HG02852 (cell line): Measurements from ENCODE around the gene RIBC2.
"Not testable (repeated sequence)": the region's sequence is repeated elsewhere in the genome, so short reads cannot be mapped to it uniquely, and the experiment has no call there.

Source experiments
- ATAC-seq: cut with Tn5 transposase; IDR thresholded peaks from one replicate; pipeline ENCODE4 v1.9.1; 2021; ENCODE audit warnings: mild to moderate bottlenecking, moderate library complexity; ENCODE audit not compliant: unreplicated experiment

The RIBC2 gene, protein sequence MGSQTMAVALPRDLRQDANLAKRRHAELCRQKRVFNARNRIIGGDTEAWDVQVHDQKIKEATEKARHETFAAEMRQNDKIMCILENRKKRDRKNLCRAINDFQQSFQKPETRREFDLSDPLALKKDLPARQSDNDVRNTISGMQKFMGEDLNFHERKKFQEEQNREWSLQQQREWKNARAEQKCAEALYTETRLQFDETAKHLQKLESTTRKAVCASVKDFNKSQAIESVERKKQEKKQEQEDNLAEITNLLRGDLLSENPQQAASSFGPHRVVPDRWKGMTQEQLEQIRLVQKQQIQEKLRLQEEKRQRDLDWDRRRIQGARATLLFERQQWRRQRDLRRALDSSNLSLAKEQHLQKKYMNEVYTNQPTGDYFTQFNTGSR

DNA sequence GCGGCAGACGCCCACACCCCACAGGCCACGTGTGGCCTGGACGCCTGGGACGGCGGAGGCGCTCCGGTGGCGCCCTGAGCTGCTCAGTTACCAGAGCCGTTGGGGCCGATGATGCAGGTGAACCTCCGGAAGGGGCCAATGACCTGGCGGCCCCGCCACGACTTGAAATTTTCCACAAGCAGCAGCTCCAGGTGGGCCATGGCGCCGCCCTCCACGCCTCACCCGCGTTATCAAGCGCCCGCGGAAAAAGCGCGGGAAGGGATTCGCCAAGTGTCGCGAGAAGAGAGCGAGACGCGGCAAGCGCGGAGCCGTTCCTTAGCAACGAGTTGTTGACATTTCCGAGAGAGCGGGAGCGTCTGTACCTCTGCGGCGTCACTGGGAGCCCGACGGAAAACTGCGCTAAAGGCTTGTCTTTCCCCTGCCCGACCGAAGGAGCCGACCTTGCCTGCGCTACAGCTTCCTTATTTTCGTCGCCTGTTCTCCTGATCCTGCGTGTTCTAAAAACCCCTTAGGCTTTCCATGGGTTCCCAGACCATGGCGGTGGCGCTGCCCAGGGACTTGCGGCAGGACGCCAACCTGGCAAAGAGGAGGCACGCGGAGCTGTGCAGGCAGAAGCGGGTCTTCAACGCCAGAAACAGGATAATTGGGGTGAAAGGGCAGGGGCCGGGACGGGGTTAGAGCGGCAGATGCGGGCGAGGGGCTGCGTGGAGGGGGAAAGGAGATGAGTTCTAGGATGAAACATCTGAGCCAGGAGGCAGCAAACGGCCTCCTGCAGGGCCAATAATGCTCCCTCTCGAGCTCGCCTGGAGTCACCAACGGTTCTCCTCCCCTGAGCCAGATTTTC, at the start of gene RIBC2, which contains the start of gene SMC1B:
TSS of gene RIBC2 (plus strand) at position 326 of the 844 bp plus-strand sequence. CDS start at position 520, 194 bp downstream.
TSS of gene SMC1B (minus strand) at position 232 of the 844 bp plus-strand sequence. CDS start at position 200, 32 bp downstream.
- no peak for ATAC-seq

DNA sequence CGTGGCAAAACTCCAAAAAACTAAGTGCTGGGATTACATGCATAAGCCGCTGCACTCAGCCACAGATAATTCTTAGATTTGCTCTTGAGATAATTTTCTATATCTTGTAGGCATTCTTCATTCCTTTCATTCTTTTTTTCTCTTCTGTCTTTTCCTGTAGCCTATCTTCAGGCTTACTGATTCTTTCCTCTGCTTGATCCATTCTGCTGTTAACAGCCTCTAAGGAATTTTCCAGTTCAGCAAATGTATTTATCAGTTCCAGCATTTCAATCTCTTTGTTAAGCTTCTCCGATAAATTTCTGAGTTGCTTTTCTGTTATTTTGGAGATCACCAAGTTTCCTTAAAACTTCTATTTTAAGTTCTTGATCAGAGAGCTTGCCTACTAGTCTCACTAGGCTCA, 46.8 kb upstream of the RIBC2 start:
- no peak for ATAC-seq

DNA sequence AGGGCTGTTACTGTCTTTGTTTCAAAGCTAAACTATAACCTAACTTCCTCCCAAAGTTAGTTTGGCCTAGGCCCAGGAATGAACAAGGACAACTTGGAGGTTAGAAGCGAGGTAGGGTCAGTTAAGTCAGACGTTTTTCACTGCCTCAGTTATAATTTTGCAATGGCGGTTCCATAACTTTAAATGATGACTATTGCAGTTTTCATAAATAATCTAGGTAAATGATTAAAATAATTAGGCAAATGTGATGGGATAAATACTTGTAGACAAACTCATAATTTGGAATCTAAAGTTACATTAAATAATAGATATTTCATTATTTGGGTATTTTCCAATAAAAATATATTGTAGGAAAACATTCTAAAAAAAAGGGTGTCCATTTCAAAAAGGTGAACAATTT, 39.9 kb upstream of the RIBC2 start:
- not testable (repeated sequence) for ATAC-seq

DNA sequence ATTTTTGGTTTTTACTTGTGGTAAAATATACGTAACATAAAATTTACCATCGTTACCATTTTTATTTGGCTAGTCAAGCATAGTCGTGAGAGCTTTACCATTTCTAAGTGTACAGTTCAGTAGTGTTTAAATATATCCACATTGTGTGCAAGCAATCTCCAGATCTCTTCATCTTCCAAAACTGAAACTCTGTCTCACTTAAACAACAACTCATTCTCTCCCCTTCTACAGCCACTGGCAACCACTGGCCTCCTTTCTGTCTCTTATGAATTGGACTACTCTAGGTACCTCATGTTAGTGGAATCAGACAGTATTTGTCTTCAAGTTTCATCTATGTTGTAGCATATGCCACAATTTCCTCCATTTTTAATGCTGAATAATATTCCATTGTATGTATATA, 37.5 kb upstream of the RIBC2 start:
- ATAC-seq = no peak

DNA sequence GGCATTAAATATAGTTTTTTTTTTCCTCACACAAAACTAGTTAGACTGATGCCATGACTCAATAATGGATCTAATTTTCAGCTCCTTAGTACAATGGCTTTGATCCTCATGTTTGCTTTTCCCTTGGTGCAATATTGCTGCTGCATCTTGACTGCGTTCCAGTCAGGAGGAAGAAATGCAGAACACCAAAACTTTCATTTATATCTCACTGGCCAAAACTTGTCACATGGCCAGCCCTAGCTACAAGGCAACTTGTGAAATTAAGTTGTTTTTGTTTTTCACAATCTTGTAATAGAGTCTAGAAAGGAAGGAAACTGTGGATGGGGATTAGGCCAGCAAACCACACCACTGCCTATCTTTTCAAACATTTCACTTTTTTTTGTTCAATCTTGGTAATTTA, 36.8 kb upstream of the RIBC2 start:
- no peak for ATAC-seq

DNA sequence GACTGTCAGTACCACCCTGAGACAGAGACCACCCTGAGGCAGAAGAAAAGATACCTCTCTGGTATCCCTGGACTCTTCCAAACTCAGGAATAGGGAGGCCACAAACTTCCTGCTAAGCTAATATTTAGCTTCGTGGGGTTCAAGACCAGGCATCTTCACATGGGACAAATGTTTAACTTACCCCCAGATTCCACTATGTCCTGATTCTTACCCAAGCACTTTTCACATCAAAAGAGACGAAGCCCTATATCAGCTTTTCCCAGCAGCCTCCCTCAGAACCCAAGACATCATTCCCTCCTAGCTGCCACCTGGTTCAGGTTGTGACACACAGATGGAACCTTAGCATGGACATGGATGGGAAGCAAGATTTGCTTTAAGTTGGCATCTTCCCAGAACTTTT, 32.1 kb upstream of the RIBC2 start:
- ATAC-seq = no peak

DNA sequence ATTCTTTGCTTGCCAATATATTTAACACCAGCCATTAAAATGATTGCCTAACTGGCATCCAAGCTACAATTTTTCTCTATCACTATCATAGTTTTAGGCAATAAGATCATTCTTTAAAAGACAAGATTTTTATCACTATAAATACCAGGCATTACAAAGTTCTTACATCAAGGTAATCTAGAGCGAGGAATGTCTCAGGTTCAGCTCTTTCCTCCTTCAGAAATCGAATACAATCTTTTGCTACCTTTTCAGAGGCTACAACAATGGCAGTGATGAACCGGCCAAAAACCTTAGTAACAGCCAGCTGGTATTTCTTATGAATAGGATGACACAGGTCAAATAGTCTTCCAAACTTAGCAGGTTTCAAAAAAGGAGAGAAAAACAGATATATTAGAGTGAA, 23.9 kb upstream of the RIBC2 start:
- no peak for ATAC-seq

DNA sequence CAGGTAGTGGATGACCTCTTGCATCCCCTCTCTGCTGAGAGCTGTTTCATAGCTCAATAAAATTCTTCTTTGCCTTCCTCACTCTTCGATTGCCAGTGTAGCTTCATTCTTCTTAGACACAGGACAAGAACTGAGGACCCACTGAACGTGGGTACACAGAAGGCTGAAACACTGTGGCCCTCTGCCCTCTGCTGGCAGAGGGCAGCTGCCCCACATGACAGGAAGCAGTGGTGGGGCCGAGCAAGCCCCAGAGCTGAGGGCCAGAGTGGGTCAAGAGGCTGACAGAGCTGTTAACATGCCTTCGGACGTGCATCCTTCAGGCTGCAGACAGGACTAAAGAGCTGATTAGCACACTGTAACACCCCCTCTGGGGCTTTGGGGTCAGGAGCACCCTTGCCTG, 15.7 kb upstream of the RIBC2 start:
- no peak for ATAC-seq

DNA sequence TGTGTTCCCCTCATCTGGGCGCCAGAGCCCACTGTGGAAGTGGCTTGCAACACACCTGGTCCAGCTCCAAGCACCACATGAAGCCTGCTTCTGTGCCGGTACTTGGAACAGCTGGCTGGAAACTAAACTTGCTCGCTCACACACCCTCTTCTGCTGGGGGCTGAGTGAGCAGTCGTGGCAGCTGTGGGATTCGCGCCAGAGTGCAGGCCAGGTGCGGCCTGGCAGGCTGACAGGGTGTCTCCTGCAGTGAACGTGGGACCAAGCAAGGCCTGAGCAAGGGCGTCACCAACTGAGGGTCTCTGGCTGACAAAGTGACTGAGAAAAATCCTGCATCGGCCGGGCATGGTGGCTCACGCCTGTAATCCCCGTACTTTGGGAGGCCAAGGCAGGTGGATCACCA, 15.3 kb upstream of the RIBC2 start:
- ATAC-seq = no peak

DNA sequence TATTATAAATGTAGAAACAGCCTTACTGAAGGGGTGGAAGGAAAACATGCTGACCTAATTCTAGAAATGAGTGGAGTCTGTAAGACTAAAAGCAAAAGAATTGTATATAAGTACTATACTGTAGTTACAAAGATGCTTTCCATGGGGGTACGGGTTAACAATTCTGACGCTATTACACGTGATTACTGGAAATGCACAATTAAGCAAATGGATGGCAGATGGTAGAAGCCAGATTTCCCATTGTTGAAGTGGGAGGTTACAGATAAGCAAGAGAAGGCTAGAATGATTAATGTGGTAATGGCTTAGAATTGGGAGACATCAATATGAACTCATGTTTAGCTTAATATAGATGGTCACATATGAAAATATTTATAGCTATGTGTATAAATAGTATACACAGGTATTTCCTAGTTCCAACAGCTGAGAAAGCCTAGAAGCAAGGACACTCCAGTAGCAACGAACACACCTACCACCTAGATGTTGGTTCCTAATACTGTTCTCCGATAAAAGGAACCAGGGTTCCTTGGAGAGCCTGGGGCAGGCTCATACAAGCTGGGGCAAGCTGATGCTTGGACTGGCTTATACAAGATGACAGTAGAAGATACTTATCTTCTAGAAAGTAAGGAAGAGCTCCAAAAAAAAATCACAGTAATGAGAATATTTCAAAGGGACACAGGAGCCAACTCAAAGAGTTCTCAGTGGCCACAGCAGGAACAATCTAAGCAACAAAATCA, 13.6 kb upstream of the RIBC2 start:
- ATAC-seq = no peak

DNA sequence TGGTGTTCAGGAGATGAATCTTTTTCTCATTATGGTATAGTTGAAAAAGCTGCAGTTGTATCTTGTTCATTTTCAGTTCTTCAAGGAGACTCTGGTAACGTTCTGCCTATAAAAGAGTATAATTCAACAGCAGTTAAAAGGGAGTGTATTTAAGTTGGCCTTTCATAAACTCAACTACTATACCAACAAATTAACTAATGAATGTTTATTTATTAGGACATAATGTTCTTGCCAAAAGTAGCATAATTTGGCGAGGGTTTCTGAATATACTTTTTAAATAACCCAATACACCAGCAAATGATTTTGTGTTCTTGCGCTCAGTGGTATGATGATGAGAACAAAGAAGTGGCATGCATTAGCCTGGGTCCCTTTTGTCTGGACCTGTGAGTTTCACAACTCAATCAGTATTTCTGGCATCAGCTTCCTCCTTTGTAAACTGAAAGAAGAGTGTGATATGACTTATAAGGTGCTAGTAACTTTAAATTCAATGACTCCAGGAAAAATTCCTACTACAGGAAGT, 11.0 kb upstream of the RIBC2 start:
- ATAC-seq = no peak

DNA sequence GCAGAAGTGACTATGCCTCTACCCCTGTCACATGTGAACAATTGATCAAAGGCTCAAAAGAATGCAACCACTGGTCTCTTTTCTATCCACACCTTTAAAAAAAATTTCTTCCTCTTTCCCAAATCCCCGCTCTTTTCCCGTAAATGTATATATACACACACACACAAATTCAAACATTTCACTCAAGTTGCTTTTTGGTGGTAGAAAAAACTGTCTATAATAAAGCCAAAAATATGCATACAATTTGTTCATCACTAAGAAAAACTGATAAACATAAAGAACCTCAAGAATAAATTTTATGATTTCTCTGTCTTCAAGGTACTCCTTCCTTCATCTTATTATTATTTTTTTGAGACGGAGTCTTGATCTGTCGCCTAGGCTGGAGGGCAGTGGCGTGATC, 5.7 kb upstream of the RIBC2 start:
- ATAC-seq = no peak

DNA sequence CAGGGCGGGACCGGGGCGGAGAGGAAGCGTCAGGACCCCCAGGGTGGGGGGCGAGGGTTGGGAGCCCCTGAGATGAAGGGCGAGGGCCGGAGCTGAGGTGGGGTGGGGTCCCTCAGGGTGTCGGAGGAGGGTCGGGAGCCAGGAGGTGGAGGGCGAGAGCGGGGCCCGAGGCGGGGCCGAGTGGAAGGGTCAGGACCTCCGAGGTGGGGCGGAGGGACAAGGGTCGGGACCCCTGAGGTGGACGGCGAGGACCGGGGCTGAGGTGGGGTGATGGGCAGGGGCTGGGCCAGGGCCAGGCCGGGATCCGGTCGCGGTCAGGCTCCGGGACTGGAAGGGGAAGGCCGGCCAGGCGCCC, 503 bp upstream of the RIBC2 start:
- ATAC-seq = no peak

DNA sequence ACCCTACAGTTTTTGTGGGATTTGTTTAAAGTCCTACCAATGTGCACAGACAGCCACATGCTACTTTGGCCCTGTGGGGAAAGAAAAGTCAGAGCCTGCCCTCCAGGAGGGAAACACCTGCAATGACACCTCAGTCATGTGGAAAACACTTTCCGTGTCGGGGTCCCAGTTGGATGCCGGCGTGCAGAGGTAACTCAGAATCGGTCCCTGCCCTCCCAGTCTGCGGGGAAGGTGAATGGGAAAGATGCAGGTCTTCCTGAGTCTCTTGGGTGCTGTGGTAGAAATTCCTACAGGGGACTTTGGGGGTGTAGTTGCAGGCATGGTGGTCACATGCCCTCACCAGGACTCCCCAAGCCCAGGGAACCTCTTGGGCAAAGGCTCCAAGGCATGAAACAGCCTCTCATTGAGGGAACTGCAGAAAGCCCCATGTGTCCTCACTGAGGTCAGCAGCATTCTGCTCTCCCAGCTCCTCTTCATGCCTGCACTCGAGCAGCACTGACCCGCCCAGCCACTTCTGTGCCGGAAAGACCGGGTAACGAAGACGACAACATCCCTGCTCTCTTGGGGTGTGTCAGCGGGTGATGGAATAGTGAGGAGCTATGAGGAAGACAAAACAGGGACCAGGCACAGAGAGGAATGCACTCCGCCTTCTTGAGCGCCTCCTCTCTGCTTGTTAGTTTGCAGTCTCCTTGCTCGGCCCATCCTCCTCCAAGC, 4.7 kb downstream of the RIBC2 start:
- ATAC-seq = no peak

DNA sequence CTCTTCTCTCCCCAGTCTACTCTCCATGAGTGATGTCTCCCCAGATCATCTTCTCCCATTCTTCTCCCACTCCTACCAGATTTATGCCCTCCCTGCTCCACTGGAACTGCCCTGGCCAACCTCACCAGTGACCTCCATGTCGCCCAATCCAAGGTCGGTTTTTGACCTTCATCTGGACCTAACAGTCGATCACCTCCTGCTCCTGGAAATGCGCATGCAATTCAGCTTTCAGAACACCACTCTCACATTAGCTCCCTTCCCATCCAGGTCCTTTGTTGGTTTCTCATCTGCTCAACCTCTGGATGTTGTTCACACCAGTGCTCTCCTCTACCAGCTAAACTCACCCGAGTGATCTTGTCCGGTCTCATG, 5.3 kb downstream of the RIBC2 start:
- no peak for ATAC-seq

DNA sequence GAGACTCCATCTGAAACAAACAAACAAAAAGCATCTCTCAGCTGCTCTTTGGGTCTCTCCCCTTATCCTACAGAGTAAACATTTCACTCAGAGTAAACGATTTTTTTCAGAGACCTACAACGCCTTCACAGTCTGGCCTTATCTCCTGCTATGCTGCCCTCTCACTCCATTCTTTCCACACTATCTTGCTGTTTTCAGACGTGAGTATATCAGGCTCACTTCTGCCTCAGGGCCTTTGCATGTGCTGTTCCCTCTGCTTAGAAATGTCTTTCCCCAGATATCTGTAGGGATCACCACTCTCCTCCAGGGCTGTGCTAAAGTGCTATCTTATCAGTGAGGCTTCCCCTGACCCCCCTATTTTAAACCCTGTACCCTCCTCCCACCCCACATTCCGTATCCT, 6.5 kb downstream of the RIBC2 start:
- ATAC-seq = no peak

DNA sequence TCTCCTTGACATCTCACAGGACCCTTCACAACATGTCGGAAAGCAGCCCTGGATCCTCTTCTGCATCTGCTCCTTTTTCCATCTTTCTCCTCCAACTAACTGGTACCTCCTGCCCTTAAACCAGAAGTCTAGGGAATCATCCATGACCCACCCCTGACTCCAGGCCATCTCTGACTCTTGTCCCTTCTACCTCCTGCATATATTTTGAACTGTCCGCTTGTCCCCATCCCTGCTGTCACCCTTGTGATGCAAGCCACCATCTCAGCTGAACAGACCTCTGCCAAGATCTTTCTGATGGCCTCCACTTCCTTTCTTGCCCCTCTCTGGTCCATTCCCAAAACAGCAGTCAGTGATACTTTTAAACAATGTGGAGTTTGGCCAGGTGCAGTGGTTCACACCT, 7.0 kb downstream of the RIBC2 start:
- no peak for ATAC-seq

DNA sequence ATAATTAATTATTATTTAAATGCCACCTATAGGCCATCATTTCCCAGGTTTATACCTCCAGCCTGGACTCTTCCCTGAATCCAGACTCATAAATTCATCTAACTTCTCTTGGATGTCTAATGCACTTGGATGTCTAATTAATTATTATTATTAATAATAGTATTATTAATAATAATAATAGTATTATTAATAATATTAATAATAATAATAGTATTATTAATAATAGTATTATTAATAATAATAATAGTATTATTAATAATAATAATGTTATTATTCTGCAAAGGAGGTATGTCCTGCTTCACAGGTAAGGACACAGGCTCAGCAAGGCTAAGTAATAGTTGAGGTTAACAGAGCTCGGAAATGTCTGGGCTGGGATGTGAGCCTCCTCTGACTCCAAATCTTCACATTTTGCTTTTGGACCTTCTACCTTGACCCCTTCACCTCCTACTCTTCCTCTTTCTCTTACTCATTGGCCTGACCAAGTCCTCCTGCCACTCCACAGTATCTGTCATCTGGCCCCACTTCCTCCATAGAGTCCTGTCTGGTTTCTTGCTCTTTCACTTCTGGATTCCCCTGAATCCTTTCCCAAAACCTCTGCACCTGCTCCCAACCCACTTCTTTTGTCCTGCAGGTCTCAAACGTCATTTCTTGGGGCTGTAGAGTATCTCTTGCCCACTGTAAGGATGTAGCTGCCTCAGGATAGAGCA, 8.0 kb downstream of the RIBC2 start:
- no peak for ATAC-seq

DNA sequence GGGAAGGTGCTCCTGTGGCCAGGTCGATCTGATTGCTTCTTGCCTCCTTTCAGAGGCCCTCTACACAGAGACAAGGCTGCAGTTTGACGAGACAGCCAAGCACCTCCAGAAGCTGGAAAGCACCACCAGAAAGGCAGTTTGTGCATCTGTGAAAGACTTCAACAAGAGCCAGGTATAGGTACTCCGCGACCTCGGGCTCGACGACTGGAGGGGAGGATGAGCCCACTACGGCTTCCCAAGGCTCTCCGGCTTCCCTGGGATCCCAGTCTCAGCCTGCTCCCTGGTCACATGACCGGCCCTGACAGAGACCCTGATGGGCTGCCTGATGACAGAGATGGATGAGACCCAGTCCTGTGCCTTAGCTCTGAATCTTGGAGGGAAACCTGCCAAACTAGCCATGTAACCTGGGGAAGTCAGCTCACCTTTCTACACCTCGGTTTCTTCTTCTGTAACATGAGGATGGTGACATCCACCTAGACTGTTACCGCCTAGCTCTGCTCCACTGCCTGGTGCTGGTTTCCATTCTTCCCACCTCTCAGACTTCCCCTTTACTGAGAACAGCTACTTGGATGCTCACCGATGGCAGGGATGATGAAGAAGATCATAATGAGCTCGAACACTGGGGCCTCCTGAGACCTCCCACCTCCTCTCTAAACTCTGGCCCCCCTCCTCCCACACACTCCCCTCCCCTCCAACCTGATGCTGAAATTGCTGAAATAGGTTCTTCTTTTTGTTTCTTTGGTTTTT, 8.9 kb downstream of the RIBC2 start:
- no peak for ATAC-seq
